ENCODE data around the gene TGM5. TPM values are rescaled to one million over a fixed set of nuclear protein-coding genes. Genes with fewer than 3 reads are reported as not detected.

TGM5 gene
- total and polyA plus RNA-seq, 2 donors from 2014 or later, result not detected

DNA sequence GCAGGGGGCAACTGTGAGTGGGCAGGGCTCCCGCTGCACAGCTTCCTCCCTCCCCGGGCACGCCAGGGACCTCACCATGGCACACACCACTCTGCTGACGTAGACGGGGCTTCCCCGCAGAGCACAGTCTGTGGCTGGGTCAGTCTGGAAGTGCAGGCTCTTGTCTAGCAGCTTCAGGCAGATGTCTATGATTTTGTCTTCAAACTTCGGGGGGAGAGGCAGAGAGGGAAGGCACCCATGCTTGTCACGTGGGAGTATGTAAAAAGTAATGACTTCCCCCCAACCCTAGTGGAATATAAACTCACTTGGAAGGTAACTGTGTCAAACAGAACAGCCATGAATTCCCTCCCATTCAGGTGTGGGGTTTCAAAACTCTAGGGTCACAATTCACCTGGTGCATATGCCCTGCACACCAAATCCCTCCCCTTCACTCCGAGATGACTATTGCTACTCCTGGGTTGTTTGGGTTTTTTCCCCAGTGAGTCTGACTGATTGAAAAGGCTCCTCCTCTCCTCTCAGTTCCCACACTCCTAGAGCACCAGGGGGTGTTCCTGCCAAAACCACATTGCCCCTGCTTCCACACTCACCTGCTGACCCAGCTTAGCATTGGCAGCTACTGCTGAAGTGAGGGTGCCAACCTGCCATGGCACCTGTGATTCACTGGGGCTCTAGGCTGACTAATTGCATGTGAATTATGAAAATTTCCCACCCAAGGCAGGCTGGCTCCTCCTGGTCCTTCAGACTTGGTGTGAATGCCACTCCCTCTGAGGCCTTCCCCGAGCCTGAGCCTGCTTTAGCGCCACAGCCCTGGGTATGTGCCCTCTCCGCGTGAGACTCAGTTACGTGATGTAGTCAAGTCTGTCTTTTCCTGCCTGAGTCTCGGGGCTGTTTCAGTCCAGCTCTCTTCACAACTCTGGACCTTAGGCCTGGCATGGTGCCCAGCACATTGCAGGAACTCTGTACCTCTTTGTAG, 13.0 kb downstream of the TGM5 start:
- H3K27me3 ChIP-seq (ENCODE audit: control insufficient read depth, insufficient read depth, low read length), result no peaks in the 10 kb centered on the region
- H3K27ac ChIP-seq (ENCODE audit: low read depth in 2 of 2, low read length in 2 of 2), result no peak overlapping the region
- TF ChIP-seq, protein P1, sequence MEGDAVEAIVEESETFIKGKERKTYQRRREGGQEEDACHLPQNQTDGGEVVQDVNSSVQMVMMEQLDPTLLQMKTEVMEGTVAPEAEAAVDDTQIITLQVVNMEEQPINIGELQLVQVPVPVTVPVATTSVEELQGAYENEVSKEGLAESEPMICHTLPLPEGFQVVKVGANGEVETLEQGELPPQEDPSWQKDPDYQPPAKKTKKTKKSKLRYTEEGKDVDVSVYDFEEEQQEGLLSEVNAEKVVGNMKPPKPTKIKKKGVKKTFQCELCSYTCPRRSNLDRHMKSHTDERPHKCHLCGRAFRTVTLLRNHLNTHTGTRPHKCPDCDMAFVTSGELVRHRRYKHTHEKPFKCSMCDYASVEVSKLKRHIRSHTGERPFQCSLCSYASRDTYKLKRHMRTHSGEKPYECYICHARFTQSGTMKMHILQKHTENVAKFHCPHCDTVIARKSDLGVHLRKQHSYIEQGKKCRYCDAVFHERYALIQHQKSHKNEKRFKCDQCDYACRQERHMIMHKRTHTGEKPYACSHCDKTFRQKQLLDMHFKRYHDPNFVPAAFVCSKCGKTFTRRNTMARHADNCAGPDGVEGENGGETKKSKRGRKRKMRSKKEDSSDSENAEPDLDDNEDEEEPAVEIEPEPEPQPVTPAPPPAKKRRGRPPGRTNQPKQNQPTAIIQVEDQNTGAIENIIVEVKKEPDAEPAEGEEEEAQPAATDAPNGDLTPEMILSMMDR (IDR thresholded peaks at IDR 0.05; ENCODE audit: borderline replicate concordance, extremely low read depth, insufficient read depth), result no peak
- intact Hi-C loops (cut with DNase I), result no loop called here
- FAIRE-seq, result no peak
- H3K36me3 ChIP-seq (ENCODE audit: control insufficient read depth in 2 of 3, insufficient read depth in 3 of 3, low read length in 3 of 3), result no peaks in the 10 kb centered on the region
- no peaks in the 10 kb centered on the region for H3K9me3 ChIP-seq (ENCODE audit: control insufficient read depth in 2 of 3, insufficient read depth in 1 of 3, low read length in 3 of 3)
- H3K4me1 ChIP-seq (ENCODE audit: control insufficient read depth in 2 of 3, insufficient read depth in 2 of 3, low read depth in 1 of 3, low read length in 3 of 3), result peaks cover 0 to 2% (median 0%) of the 10 kb centered on the region in 3 donors
- no peak overlapping the region for H3K4me3 ChIP-seq (ENCODE audit: low read length in 3 of 3)
- H3K9ac ChIP-seq (ENCODE audit: low read length in 3 of 3), result no peak overlapping the region
- DNase-seq, result peak in 2 of 5 donors; percentile 40 to 85

DNA sequence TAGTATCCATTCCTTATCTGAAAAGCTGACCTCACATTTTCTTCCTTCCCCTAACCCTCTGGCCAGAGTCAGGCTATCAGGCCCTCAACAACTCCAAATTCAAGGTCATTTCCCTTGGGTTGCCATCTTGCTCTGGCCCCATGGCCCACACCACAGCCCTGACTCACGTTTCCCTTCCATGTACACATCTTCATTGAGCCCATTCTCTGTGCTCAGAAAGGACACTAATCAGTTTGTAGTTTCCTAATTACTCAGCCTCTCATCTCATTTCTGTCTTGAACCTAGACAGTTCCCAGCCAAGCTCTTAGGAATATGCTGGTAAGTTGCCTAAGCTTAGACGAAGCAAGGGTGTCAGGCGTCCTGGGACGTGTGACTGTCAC, 14.9 kb downstream of the TGM5 start:
- no peak for FAIRE-seq
- intact Hi-C loops (cut with DNase I), result no loop called here
- no peak overlapping the region for H3K4me3 ChIP-seq (ENCODE audit: low read length in 3 of 3)
- peaks cover 0 to 2% (median 0%) of the 10 kb centered on the region in 3 donors for H3K4me1 ChIP-seq (ENCODE audit: control insufficient read depth in 2 of 3, insufficient read depth in 2 of 3, low read depth in 1 of 3, low read length in 3 of 3)
- H3K9me3 ChIP-seq (ENCODE audit: control insufficient read depth in 2 of 3, insufficient read depth in 1 of 3, low read length in 3 of 3), result no peaks in the 10 kb centered on the region
- no peak for DNase-seq
- TF ChIP-seq, protein P1 (IDR thresholded peaks at IDR 0.05; ENCODE audit: borderline replicate concordance, extremely low read depth, insufficient read depth), result no peak
- no peaks in the 10 kb centered on the region for H3K36me3 ChIP-seq (ENCODE audit: control insufficient read depth in 2 of 3, insufficient read depth in 3 of 3, low read length in 3 of 3)
- no peak overlapping the region for H3K27ac ChIP-seq (ENCODE audit: low read depth in 2 of 2, low read length in 2 of 2)
- H3K9ac ChIP-seq (ENCODE audit: low read length in 3 of 3), result no peak overlapping the region
- H3K27me3 ChIP-seq (ENCODE audit: control insufficient read depth, insufficient read depth, low read length), result no peaks in the 10 kb centered on the region

DNA sequence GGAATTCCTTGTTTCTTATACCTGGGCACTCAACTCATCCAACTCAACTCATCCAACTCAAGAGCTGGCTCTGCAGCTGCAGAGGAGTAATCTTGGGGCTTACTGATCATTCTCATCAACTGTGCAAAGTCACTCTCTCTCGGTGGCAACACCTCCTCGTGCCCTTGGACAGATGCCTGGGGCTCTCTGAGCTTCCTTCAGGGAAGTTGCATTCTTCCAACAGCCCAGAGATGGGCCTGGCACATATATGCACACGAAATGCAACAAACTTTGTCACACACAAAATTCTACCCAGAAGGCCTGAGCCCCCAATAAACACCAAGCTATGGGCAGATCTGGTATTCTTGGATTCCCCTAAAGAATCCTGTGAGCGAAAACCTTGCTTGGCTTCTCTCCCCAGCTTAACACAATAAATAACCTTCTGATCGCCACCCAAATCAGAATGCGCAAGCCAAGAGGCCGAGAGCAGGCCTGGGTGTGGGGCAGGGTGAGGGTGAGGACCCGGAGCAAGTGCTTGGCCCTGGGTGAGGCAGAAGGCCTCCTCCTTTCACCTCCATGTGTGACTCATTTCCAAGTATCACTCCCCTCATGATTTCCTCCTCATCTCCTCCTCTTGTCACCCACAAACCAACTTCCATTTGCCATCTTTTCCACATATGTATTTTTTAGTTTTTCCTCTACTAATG, 15.4 kb downstream of the TGM5 start:
- Histone ChIP-seq H3K4me3 (ENCODE audit: low read length in 3 of 3) (no peak overlapping the region), H3K4me1 (ENCODE audit: control insufficient read depth in 2 of 3, insufficient read depth in 2 of 3, low read depth in 1 of 3, low read length in 3 of 3) (peaks cover 0 to 2% (median 0%) of the 10 kb centered on the region in 3 donors), H3K9ac (ENCODE audit: low read length in 3 of 3) (no peak overlapping the region), H3K27me3 (ENCODE audit: control insufficient read depth, insufficient read depth, low read length) (no peaks in the 10 kb centered on the region), H3K36me3 (ENCODE audit: control insufficient read depth in 2 of 3, insufficient read depth in 3 of 3, low read length in 3 of 3) (no peaks in the 10 kb centered on the region), H3K9me3 (ENCODE audit: control insufficient read depth in 2 of 3, insufficient read depth in 1 of 3, low read length in 3 of 3) (no peaks in the 10 kb centered on the region), H3K27ac (ENCODE audit: low read depth in 2 of 2, low read length in 2 of 2) (no peak overlapping the region)
- DNase-seq (no peak), FAIRE-seq (no peak)
- intact Hi-C loops (cut with DNase I), result no loop called here
- TF ChIP-seq, protein P1 (IDR thresholded peaks at IDR 0.05; ENCODE audit: borderline replicate concordance, extremely low read depth, insufficient read depth), result no peak

All from kidney (tissue), 14 donors.